Naive B cell (primary cell): ENCODE data around the gene ST6GALNAC4. TPM values are rescaled to one million over a fixed set of nuclear protein-coding genes. Genes with fewer than 3 reads are reported as not detected.
A peak's percentile ranks its signal among the peaks of the same experiment; 100 is the strongest.

Experiments used
- ATAC-seq, 2 donors: fragments of 150-1000 bp; cut with Tn5 transposase; 2 replicates each; pipeline ENCODE4 v1.10.0; 2021; ENCODE audit warnings: low read depth in 2 of 2, mild to moderate bottlenecking in 2 of 2, moderate library complexity in 2 of 2
- DNase-seq: peaks from one replicate; pipeline ENCODE4 v3.0.0; 2022
- H3K27ac Mint-ChIP-seq, 6 donors: one replicate each; pipeline ENCODE4 v1.8.0; 2020 to 2022; ENCODE audit warnings: mild to moderate bottlenecking in 6 of 6, mixed read lengths in 6 of 6, moderate library complexity in 5 of 6, inconsistent platforms in 2 of 6
- H3K27me3 Mint-ChIP-seq, 3 donors: one replicate each; pipeline ENCODE4 v1.8.0; 2021 to 2022; ENCODE audit warnings: mixed read lengths in 3 of 3, mild to moderate bottlenecking in 1 of 3
- H3K36me3 Mint-ChIP-seq, 2 donors: one replicate each; pipeline ENCODE4 v1.8.0; 2020 to 2022; ENCODE audit warnings: mixed read lengths in 2 of 2, inconsistent platforms in 1 of 2, mild to moderate bottlenecking in 1 of 2
- H3K4me1 Mint-ChIP-seq, 3 donors: one replicate each; pipeline ENCODE4 v1.8.0; 2020 to 2022; ENCODE audit warnings: mixed read lengths in 3 of 3, inconsistent platforms in 1 of 3, mild to moderate bottlenecking in 1 of 3, moderate library complexity in 1 of 3
- H3K4me3 Mint-ChIP-seq, 8 donors: one replicate each; pipeline ENCODE4 v1.8.0; 2020 to 2022; ENCODE audit warnings: mild to moderate bottlenecking in 8 of 8, mixed read lengths in 8 of 8, moderate library complexity in 8 of 8, inconsistent platforms in 2 of 8
- H3K9me3 Mint-ChIP-seq, 7 donors: one replicate each; pipeline ENCODE4 v1.8.0; 2020 to 2022; ENCODE audit warnings: mixed read lengths in 7 of 7, mild to moderate bottlenecking in 5 of 7, inconsistent platforms in 2 of 7, moderate library complexity in 1 of 7
- polyA plus RNA-seq, 6 donors: library from polyadenylated mRNA; unstranded; fragments of 300-500 nt; fragmentation: Illumina TruSeq; gene quantifications; one replicate each; pipeline ENCODE4 v1.2.3, GENCODE V29; 2021; ENCODE audit warnings: low read depth in 6 of 6

The ST6GALNAC4 gene
- polyA plus RNA-seq, 6 donors from 2014 or later, result 19.7 to 36.6 (median 25.0) TPM

GRCh38 chr9:127909839-127910273 is 7.0 kb downstream of the ST6GALNAC4 start:
- no peak for ATAC-seq
- H3K27ac Mint-ChIP-seq, result peak overlapping the region in 4 of 6 donors; percentile 38 to 100 (median 60)
- H3K4me1 Mint-ChIP-seq, result peaks cover 15 to 67% (median 43%) of the 10 kb centered on the region in 3 donors
- peaks cover 10% of the 10 kb centered on the region in 2 donors for H3K36me3 Mint-ChIP-seq
- no peak for DNase-seq
- no peak overlapping the region for H3K4me3 Mint-ChIP-seq
- no peaks in the 10 kb centered on the region for H3K9me3 Mint-ChIP-seq
- H3K27me3 Mint-ChIP-seq, result no peaks in the 10 kb centered on the region

GRCh38 chr9:127908660-127908926 is 8.2 kb downstream of the ST6GALNAC4 start:
- no peak for ATAC-seq
- H3K27me3 Mint-ChIP-seq, result no peaks in the 10 kb centered on the region
- H3K4me1 Mint-ChIP-seq, result peaks cover 27 to 67% (median 52%) of the 10 kb centered on the region in 3 donors
- no peak for DNase-seq
- peaks cover 10% of the 10 kb centered on the region in 2 donors for H3K36me3 Mint-ChIP-seq
- H3K27ac Mint-ChIP-seq, result peak overlapping the region in 3 of 6 donors; percentile 53 to 100 (median 100)
- H3K9me3 Mint-ChIP-seq, result no peaks in the 10 kb centered on the region
- no peak overlapping the region for H3K4me3 Mint-ChIP-seq

- ATAC-seq, result no peak
- Mint-ChIP-seq H3K9me3 (no peaks in the 10 kb centered on the region), H3K27ac (peak overlapping the region in 4 of 6 donors; percentile 91 to 100 (median 100)), H3K4me1 (peaks cover 30 to 70% (median 55%) of the 10 kb centered on the region in 3 donors), H3K27me3 (no peaks in the 10 kb centered on the region), H3K36me3 (peaks cover 10% of the 10 kb centered on the region in 2 donors), H3K4me3 (peak overlapping the region in 2 of 8 donors; percentile 55 to 66)
- no peak for DNase-seq
Measured at GRCh38 chr9:127907867-127908659, 8.8 kb downstream of the ST6GALNAC4 start.

- Mint-ChIP-seq H3K36me3 (peaks cover 1 to 5% of the 10 kb centered on the region in 2 donors), H3K27me3 (no peaks in the 10 kb centered on the region), H3K27ac (peak overlapping the region; percentile 99 to 100 (median 100)), H3K4me1 (peaks cover 30 to 67% (median 58%) of the 10 kb centered on the region in 3 donors), H3K9me3 (no peaks in the 10 kb centered on the region), H3K4me3 (peak overlapping the region; percentile 74 to 92 (median 88))
- ATAC-seq (peak; percentile 52 to 55), DNase-seq (peak; percentile 53)
Measured at GRCh38 chr9:127905788-127906191, 11.1 kb downstream of the ST6GALNAC4 start.

GRCh38 chr9:127905004-127905728 is 11.7 kb downstream of the ST6GALNAC4 start:
- H3K4me1 Mint-ChIP-seq, result peaks cover 27 to 68% (median 54%) of the 10 kb centered on the region in 3 donors

DNA sequence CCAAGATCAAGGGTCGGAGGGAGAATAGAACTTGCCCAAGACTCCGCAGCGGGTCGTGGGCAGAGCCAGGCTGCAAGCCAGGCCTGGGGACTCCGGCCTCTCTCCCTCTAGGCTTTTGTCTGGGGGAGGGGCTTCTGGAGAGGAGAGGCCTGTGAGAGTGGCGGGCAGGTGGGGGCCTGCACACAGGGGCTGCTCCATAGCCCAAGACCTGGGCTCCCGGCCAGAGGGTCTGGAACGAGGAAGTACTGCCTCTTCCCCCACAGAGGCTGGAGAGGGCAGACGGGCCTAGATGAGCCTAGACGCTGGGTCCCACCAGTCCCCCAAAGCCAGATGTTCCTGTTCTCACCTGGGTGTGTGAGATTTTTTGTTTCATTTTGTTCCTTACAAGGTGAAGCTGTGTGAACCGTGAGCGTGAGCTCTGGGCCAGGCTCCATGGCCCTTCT is 12.3 kb downstream of the ST6GALNAC4 start:
- ATAC-seq (peak; percentile 3 to 10), DNase-seq (no peak)
- H3K4me3 Mint-ChIP-seq, result peak overlapping the region; percentile 75 to 92 (median 89)
- peak overlapping the region; percentile 99 to 100 (median 100) for H3K27ac Mint-ChIP-seq
- H3K36me3 Mint-ChIP-seq, result no peaks in the 10 kb centered on the region
- no peaks in the 10 kb centered on the region for H3K27me3 Mint-ChIP-seq
- H3K9me3 Mint-ChIP-seq, result no peaks in the 10 kb centered on the region
- peaks cover 27 to 73% (median 54%) of the 10 kb centered on the region in 3 donors for H3K4me1 Mint-ChIP-seq

More at GRCh38 chr9:127905004-127905728, 11.7 kb downstream of the ST6GALNAC4 start:
- H3K9me3 Mint-ChIP-seq, result no peaks in the 10 kb centered on the region
- H3K27ac Mint-ChIP-seq, result peak overlapping the region; percentile 99 to 100 (median 100)
- DNase-seq (peak; percentile 71), ATAC-seq (peak; percentile 62 to 66)
- no peaks in the 10 kb centered on the region for H3K27me3 Mint-ChIP-seq
- no peaks in the 10 kb centered on the region for H3K36me3 Mint-ChIP-seq
- peak overlapping the region; percentile 75 to 92 (median 89) for H3K4me3 Mint-ChIP-seq

GRCh38 chr9:127903557-127904475 is 13.0 kb downstream of the ST6GALNAC4 start:
- Mint-ChIP-seq H3K27ac (peak overlapping the region; percentile 71 to 100 (median 100)), H3K4me1 (peaks cover 27 to 73% (median 54%) of the 10 kb centered on the region in 3 donors), H3K9me3 (no peaks in the 10 kb centered on the region), H3K27me3 (no peaks in the 10 kb centered on the region), H3K36me3 (no peaks in the 10 kb centered on the region), H3K4me3 (peak overlapping the region; percentile 75 to 92 (median 89))
- no peak for DNase-seq
- no peak for ATAC-seq

DNA sequence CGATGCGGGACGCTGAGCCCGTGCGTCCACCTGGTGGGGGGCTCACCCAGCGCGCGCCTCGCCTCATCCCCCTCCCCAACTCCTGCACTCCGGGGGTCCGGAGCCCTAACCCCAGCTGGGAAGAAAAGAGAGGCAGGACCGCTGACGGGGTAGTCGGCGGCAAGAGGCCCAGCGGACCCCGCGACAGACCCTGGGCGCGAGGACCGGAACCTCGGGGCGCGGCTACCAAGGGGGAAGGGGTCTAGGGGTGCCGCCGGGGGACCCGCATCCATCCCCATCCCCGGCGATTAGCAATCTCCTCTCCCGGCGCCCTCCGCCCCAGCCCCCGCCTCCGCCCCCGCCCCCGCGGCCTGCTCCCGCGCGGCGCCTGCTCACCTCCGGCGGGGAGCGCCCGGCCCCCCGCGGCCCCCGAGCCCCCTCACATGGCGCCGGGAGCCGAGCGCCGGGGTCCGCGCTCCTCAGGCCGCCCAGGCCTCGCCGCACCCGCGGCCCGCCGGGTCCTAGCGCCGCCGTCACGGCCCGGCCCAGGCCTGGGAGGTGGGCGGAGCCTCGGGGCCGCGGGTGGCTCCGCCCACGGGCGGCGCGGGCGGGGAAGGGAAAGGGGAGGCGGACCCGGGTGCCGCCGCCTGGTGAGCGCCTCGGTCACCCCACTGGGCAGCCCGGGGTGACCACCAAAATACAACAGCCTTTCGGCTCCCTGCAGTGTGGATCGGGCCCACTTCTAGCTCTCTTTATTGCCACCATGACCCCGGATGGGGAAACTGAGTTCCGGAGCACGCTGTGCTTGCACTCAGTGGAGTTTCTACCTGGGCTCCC is 17.5 kb downstream of the ST6GALNAC4 start, which contains the start of gene ST6GALNAC6:
Gene ST6GALNAC6, minus strand, starts transcription at position 476 of the 816 bp plus-strand sequence. CDS start 1,622 bp downstream, outside the sequence.
- Mint-ChIP-seq H3K9me3 (peaks cover 0 to 6% (median 3%) of the 10 kb centered on the region in 7 donors), H3K36me3 (peaks cover 13 to 18% of the 10 kb centered on the region in 2 donors), H3K27ac (peak within 1 kb of the TSS in 5 of 6 donors; percentile 33 to 90 (median 87)), H3K27me3 (no peaks in the 10 kb centered on the region), H3K4me3 (peak within 1 kb of the TSS; percentile 84 to 93 (median 86)), H3K4me1 (peaks cover 29 to 57% (median 45%) of the 10 kb centered on the region in 3 donors)
- DNase-seq (peak; percentile 72), ATAC-seq (peak; percentile 85 to 89)

DNA sequence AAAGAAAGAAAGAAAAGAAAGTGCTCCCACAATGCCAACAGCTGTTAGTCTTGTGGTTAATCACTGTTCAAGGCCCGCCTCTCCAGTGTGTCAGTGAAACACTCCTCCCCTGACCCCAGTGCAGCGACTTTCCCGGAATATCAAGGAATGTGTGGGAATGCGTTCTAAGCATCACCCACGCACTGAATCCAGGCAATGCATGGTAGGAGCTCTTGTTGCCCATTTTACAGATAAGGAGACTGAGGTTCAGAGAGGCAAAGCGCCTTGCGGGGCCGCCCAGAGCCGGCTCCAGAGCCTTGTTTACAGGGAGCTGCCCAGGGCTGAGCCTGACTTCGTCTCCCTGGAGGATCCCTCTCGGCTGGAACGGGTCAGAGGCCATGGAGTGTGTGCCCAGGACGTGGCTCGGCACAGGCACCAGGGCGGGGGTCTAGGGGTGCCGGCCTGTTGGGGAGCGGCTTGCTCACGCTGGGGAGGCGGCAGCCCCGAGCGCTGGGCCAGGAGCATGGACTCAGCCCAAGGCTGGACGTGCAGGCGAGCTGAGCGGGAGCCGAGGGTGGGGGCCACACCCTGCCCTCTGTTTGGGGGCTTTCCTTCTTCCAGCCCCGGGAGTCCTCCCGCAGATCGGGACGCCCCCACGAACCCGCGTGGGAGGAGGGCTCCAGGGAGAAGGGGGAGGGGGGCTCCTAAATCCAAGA is 18.3 kb downstream of the ST6GALNAC4 start:
- Mint-ChIP-seq H3K36me3 (peaks cover 20 to 25% of the 10 kb centered on the region in 2 donors), H3K4me1 (peaks cover 21 to 49% (median 37%) of the 10 kb centered on the region in 3 donors), H3K4me3 (peak overlapping the region; percentile 82 to 93 (median 85)), H3K27me3 (no peaks in the 10 kb centered on the region), H3K9me3 (peaks cover 0 to 7% (median 6%) of the 10 kb centered on the region in 7 donors), H3K27ac (peak overlapping the region in 5 of 6 donors; percentile 33 to 90 (median 87))
- DNase-seq, result no peak
- peak in 1 of 2 donors; percentile 8 for ATAC-seq

GRCh38 chr9:127897193-127897692 is 19.6 kb downstream of the ST6GALNAC4 start:
- Mint-ChIP-seq H3K4me1 (peaks cover 17 to 41% (median 29%) of the 10 kb centered on the region in 3 donors), H3K9me3 (peaks cover 0 to 19% (median 8%) of the 10 kb centered on the region in 7 donors), H3K4me3 (peak overlapping the region in 7 of 8 donors; percentile 41 to 90 (median 82)), H3K36me3 (peaks cover 32 to 35% of the 10 kb centered on the region in 2 donors), H3K27ac (peak overlapping the region in 3 of 6 donors; percentile 19 to 87 (median 21)), H3K27me3 (no peaks in the 10 kb centered on the region)
- ATAC-seq, result peak; percentile 14 to 17
- DNase-seq, result peak; percentile 16
